SK-N-MC (cell line): ENCODE data around the gene MCC.

Experiments used
- EZH2 ChIP-seq: fragments of 200-600 bp; sonication (generic); IDR thresholded peaks from one replicate; pipeline ENCODE4 v1.6.1; 2017; ENCODE audit warnings: antibody characterized with exemption
- POLR2AphosphoS5 ChIP-seq: IDR thresholded peaks from 2 replicates; pipeline ENCODE4 v1.6.1; 2012; ENCODE audit warnings: mild to moderate bottlenecking, low read depth, low read length, borderline replicate concordance

- TF ChIP-seq EZH2, result no peak
- TF ChIP-seq POLR2AphosphoS5, result no peak
Measured at GRCh38 chr5:113118765-113119164, 369.5 kb downstream of the MCC start.
